Dendritic cell treated with granulocyte-macrophage colony-stimulating factor and Interleukin-4, amounts not matched to agents 40 ng/mL and 50 ng/mL, for 4 days (primary cell): ENCODE data around the gene GABRD.
"Not testable (repeated sequence)": the region's sequence is repeated elsewhere in the genome, so short reads cannot be mapped to it uniquely, and the experiment has no call there.

Experiments
- H3K27ac Mint-ChIP-seq: one replicate; pipeline ENCODE4 v1.8.0; 2022; ENCODE audit warnings: mild to moderate bottlenecking, mixed read lengths
- H3K27me3 Mint-ChIP-seq: one replicate; pipeline ENCODE4 v1.8.0; 2022; ENCODE audit warnings: mild to moderate bottlenecking, mixed read lengths
- H3K36me3 Mint-ChIP-seq: one replicate; pipeline ENCODE4 v1.8.0; 2022; ENCODE audit warnings: low read depth, mixed read lengths
- H3K4me1 Mint-ChIP-seq: one replicate; pipeline ENCODE4 v1.8.0; 2022; ENCODE audit warnings: low read depth, mixed read lengths
- H3K4me3 Mint-ChIP-seq: one replicate; pipeline ENCODE4 v1.8.0; 2022; ENCODE audit warnings: mild to moderate bottlenecking, moderate library complexity, mixed read lengths
- H3K9me3 Mint-ChIP-seq: one replicate; pipeline ENCODE4 v1.8.0; 2022; ENCODE audit warnings: mixed read lengths
- intact Hi-C: fragments of 100-400 bp; cut with micrococcal nuclease; formaldehyde crosslinking; loops from one replicate; pipeline ENCODE4 v1.15.0; 2022

GABRD gene, protein sequence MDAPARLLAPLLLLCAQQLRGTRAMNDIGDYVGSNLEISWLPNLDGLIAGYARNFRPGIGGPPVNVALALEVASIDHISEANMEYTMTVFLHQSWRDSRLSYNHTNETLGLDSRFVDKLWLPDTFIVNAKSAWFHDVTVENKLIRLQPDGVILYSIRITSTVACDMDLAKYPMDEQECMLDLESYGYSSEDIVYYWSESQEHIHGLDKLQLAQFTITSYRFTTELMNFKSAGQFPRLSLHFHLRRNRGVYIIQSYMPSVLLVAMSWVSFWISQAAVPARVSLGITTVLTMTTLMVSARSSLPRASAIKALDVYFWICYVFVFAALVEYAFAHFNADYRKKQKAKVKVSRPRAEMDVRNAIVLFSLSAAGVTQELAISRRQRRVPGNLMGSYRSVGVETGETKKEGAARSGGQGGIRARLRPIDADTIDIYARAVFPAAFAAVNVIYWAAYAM

GRCh38 chr1:2019172-2019543, at the start of gene GABRD:
TSS of gene GABRD (plus strand) at chr1:2019345. CDS start at chr1:2019424, 79 bp downstream.
- peaks cover 85% of the 10 kb centered on the region for H3K27me3 Mint-ChIP-seq
- peak within 1 kb of the TSS; percentile 45 for H3K4me3 Mint-ChIP-seq
- intact Hi-C loops = loop anchor here (10.0 kb wide), 1 partner anchor 54 kb away; no protein-coding TSS in a partner anchor
- H3K36me3 Mint-ChIP-seq = no peaks in the 10 kb centered on the region
- H3K4me1 Mint-ChIP-seq = no peaks in the 10 kb centered on the region
- no peaks in the 10 kb centered on the region for H3K9me3 Mint-ChIP-seq
- no peak within 1 kb of the TSS for H3K27ac Mint-ChIP-seq

- Mint-ChIP-seq H3K4me3 (no peak overlapping the region), H3K4me1 (peaks cover 26% of the 10 kb centered on the region), H3K9me3 (no peaks in the 10 kb centered on the region), H3K27me3 (peaks cover 39% of the 10 kb centered on the region), H3K36me3 (no peaks in the 10 kb centered on the region), H3K27ac (no peak overlapping the region)
- intact Hi-C loops = loop anchor here (10.0 kb wide), 1 partner anchor 45 kb away; the partner anchor contains the start of gene GABRD
These were observed 49.6 kb upstream of the GABRD start for GRCh38 chr1:1969505-1969900.

DNA sequence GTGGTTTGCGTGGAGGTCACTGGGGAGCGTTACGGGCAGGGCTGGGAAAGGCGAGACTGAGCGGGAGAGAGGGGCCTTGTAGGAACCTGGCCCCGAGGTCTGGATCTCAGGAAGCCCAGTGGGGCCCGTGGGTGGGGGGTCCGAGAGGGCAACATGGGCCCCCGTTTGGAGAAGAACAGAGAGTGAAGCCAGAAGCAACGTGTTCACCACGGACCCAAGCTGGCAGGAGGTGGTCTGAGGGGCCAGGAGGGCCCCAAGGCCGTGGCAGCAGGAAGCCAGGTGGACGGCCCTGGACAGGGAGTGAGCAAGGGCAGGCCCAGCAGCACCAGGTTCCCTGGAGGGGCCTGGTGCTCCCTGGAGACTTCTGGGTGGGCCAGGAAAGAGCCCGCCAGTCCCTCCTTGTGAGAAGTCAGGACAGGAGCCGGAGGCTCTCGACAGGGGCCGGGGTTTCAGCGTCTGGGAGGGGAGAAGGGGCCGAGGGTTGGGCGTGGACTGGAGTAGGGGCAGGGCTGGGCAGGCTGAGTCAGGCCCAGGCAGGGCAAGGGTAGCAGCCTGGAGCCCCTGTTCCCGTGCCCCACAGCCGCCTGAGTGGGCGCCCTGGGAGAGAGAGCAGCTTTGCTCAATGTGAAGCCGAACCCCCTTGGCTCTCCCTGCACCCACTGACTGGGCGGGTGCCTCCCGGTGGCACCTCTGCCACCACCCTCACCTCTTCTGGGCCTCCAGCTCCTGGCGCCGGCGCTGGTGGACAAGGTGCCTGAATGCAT, 49.0 kb upstream of the GABRD start:
- Mint-ChIP-seq H3K4me1 (peaks cover 26% of the 10 kb centered on the region), H3K9me3 (no peaks in the 10 kb centered on the region), H3K4me3 (no peak overlapping the region), H3K27me3 (peaks cover 39% of the 10 kb centered on the region), H3K36me3 (no peaks in the 10 kb centered on the region), H3K27ac (no peak overlapping the region)
- intact Hi-C loops = loop anchor here (10.0 kb wide), 1 partner anchor 45 kb away; the partner anchor contains the start of gene GABRD

- Mint-ChIP-seq H3K4me1 (peaks cover 29% of the 10 kb centered on the region), H3K27me3 (peaks cover 38% of the 10 kb centered on the region), H3K4me3 (no peak overlapping the region), H3K27ac (no peak overlapping the region), H3K36me3 (no peaks in the 10 kb centered on the region), H3K9me3 (no peaks in the 10 kb centered on the region)
- intact Hi-C loops = no loop called here
These were observed 48.1 kb upstream of the GABRD start for GRCh38 chr1:1971017-1971416.

GRCh38 chr1:1971688-1972087, 47.5 kb upstream of the GABRD start:
- Mint-ChIP-seq H3K27ac (no peak overlapping the region), H3K4me3 (no peak overlapping the region), H3K9me3 (no peaks in the 10 kb centered on the region), H3K4me1 (peaks cover 26% of the 10 kb centered on the region), H3K27me3 (peaks cover 44% of the 10 kb centered on the region), H3K36me3 (no peaks in the 10 kb centered on the region)
- intact Hi-C loops = no loop called here

DNA sequence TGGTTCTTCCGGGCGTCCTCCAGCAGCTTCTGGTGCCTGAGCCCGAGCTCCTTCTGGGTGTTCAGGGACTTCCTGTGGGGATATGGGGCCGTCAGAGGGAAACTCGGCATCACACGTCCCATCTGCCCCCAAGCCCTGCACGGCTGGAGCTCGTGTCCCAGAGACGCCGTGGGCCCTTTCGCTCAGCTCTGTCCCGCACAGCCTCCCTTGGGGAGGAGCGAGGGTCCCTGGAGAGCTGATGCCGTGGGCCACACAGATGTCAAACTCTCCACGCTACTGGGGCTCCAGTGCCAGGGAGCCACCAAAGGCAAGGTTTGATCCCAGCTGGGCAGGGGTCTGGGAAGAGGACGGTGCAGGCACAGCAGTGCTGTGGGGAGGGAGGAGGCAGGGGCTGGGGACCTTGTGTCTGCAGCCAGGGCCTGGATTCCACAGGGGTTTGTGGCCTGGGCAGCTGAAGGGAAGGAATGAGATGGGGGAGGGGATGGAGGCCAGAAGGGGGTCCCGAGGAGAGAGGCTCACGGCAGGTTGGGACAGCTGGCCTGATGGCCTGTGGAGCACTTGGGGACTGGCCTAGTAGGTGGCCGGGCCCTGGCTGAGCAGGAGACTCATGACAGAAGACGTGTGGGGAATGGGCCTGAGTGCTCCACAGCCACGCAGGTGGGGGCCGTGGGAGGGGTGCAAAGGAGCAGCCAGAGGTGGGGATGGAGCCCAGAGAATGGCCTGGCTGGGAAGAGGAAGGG, 46.0 kb upstream of the GABRD start:
- Mint-ChIP-seq H3K4me3 (no peak overlapping the region), H3K4me1 (peaks cover 13% of the 10 kb centered on the region)

DNA sequence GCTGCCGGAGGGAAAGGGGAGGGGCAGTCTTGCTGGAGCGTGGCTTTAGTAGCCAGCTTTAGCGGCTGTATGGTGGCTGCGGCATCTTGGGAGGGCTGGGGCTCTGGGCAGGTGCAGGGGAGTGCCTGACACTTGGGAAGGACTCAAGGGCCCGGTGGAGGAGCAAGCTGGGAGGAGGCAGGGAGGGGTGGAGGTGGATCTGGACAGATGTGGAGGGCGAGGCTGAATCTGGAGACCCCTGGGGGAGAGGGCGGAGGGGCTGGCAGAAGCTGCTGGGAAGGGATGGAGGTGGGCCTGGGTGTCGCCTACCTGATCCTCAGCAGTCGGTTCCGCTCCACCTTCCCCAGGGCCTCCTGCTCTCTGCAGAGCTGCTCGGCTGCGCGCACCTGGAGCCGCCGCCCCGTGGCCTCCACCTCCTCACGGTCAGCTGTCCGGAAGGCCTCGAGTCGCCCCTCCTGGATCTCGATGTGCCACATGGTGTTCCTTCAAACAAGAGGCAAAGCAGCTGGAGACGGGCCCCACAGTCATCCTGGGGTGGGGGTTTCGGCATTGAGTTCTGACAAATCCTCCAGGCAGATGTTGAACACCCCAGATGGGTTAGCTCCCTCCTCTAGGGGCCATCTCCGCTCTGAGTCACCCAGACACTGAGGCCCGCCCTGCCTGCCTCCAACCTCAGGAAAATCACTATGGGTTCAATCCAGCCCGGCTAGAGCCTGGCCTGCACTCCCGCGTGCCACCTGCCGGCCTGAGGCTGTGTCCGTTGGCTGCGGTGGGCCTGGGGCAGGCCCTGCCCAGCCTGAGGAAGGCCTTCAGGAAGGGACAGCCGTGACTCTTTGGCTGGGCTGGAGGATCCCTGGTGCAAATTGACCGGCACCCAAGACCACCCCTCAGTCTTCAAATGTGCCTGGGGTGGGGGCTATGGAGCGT, 45.2 kb upstream of the GABRD start:
- intact Hi-C loops = no loop called here
- no peak overlapping the region for H3K4me3 Mint-ChIP-seq
- H3K27ac Mint-ChIP-seq = no peak overlapping the region
- H3K36me3 Mint-ChIP-seq = no peaks in the 10 kb centered on the region
- peaks cover 37% of the 10 kb centered on the region for H3K27me3 Mint-ChIP-seq
- peaks cover 6% of the 10 kb centered on the region for H3K9me3 Mint-ChIP-seq
- H3K4me1 Mint-ChIP-seq = peaks cover 6% of the 10 kb centered on the region

More for the DNA sequence above, 46.0 kb upstream of the GABRD start:
- Mint-ChIP-seq H3K36me3 (no peaks in the 10 kb centered on the region), H3K27me3 (peaks cover 43% of the 10 kb centered on the region), H3K9me3 (no peaks in the 10 kb centered on the region), H3K27ac (no peak overlapping the region)
- intact Hi-C loops = no loop called here

- intact Hi-C loops = no loop called here
- peaks cover 32% of the 10 kb centered on the region for H3K27me3 Mint-ChIP-seq
- H3K4me1 Mint-ChIP-seq = peaks cover 6% of the 10 kb centered on the region
- no peak overlapping the region for H3K27ac Mint-ChIP-seq
- peaks cover 15% of the 10 kb centered on the region for H3K9me3 Mint-ChIP-seq
- H3K36me3 Mint-ChIP-seq = no peaks in the 10 kb centered on the region
- no peak overlapping the region for H3K4me3 Mint-ChIP-seq
These were observed 44.3 kb upstream of the GABRD start for GRCh38 chr1:1974834-1975233.

DNA sequence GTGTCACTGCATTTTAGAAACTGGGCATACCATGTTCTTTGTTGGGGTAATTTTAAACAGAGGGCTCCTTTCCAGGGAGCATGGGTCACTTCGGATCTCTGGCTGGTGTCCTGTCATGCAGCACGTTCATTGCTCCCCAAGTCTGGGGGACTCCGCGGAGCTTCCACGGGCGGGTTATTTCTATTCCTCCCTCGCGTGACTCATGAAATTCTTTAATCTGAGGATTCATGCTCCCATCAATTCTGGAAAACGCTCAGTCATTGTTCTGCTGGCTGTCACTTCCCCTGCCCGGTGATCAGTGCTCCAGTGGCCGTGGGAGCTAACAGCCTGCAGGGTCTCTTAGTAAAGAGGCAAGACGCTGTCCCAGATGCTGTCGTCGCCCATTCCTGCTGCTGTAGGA, 43.6 kb upstream of the GABRD start:
- no peak overlapping the region for H3K27ac Mint-ChIP-seq
- H3K36me3 Mint-ChIP-seq = no peaks in the 10 kb centered on the region
- H3K4me3 Mint-ChIP-seq = no peak overlapping the region
- H3K27me3 Mint-ChIP-seq = peaks cover 31% of the 10 kb centered on the region
- H3K4me1 Mint-ChIP-seq = peaks cover 6% of the 10 kb centered on the region
- H3K9me3 Mint-ChIP-seq = peaks cover 15% of the 10 kb centered on the region
- intact Hi-C loops = no loop called here

- Mint-ChIP-seq H3K27ac (no peak overlapping the region), H3K36me3 (no peaks in the 10 kb centered on the region), H3K4me3 (no peak overlapping the region), H3K4me1 (peaks cover 6% of the 10 kb centered on the region), H3K27me3 (peaks cover 31% of the 10 kb centered on the region), H3K9me3 (peaks cover 15% of the 10 kb centered on the region)
- intact Hi-C loops = no loop called here
These were observed 43.1 kb upstream of the GABRD start for GRCh38 chr1:1976031-1976430.

GRCh38 chr1:1978108-1978507, 41.0 kb upstream of the GABRD start:
- Mint-ChIP-seq H3K4me1 (peaks cover 6% of the 10 kb centered on the region), H3K4me3 (no peak overlapping the region)
- intact Hi-C loops = no loop called here

DNA sequence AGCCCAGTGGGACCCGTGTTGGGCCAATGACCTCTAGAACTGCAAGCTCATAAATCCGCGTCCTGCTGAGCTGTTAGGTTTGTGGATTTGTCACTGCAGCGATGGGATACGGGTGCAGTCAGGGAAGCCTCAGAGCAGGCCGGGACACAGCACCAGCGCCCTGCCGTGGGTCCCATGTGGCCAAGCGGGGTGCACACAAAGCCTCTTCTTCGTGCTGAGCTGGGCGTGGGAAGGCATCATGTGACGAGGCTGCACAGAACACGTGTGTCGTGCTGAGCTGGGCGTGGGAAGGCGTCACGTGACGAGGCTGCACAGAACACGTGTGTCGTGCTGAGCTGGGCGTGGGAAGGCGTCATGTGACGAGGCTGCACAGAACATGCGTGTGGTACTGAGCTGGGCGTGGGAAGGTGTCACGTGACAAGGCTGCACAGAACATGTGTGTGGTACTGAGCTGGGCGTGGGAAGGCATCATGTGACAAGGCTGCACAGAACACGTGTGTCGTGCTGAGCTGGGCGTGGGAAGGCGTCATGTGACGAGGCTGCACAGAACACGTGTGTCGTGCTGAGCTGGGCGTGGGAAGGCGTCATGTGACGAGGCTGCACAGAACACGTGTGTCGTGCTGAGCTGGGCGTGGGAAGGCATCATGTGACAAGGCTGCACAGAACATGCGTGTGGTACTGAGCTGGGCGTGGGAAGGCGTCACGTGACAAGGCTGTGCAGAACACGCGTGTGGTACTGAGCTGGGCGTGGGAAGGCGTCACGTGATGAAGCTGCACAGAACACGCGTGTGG, 40.3 kb upstream of the GABRD start:
- H3K4me1 Mint-ChIP-seq, H3K36me3 Mint-ChIP-seq, intact Hi-C loops, H3K4me3 Mint-ChIP-seq, H3K27ac Mint-ChIP-seq: not testable (repeated sequence)
- peaks cover 25% of the 10 kb centered on the region for H3K27me3 Mint-ChIP-seq
- H3K9me3 Mint-ChIP-seq = peaks cover 15% of the 10 kb centered on the region

More at GRCh38 chr1:1978108-1978507, 41.0 kb upstream of the GABRD start:
- Mint-ChIP-seq H3K36me3 (no peaks in the 10 kb centered on the region), H3K9me3 (peaks cover 15% of the 10 kb centered on the region), H3K27ac (no peak overlapping the region), H3K27me3 (peaks cover 29% of the 10 kb centered on the region)
